Natural killer cell (primary cell): ENCODE data around the gene NCOR1. TPM values are rescaled to one million over a fixed set of nuclear protein-coding genes. Genes with fewer than 3 reads are reported as not detected.

Experiments used
- ATAC-seq, 3 donors: fragments of 150-1000 bp in 2 of 3; fragments of 200-7000 bp in 1 of 3; cut with Tn5 transposase; 1 replicate in 1 of 3; 2 replicates in 2 of 3; pipeline ENCODE4 v1.10.0; 2021; ENCODE audit warnings: mild to moderate bottlenecking in 2 of 3, moderate library complexity in 2 of 3
- DNase-seq, 2 donors: peaks; one replicate each; pipeline versions ENCODE4 v3.0.0 to v3.0.0-alpha.2; 2013 to 2021; ENCODE audit warnings: mixed read lengths in 1 of 2
- H3K27ac ChIP-seq: one replicate; pipeline ENCODE4 v1.5.1; 2013; ENCODE audit warnings: mild to moderate bottlenecking, low read length
- H3K27me3 ChIP-seq: one replicate; pipeline ENCODE4 v1.6.1; 2013; ENCODE audit warnings: low read length; ENCODE audit not compliant: control insufficient read depth, insufficient read depth
- H3K36me3 ChIP-seq: one replicate; pipeline ENCODE4 v1.6.1; 2013; ENCODE audit warnings: low read length; ENCODE audit not compliant: control insufficient read depth, insufficient read depth
- H3K4me1 ChIP-seq: one replicate; pipeline ENCODE4 v1.6.1; 2013; ENCODE audit warnings: low read length; ENCODE audit not compliant: control insufficient read depth, insufficient read depth
- H3K4me3 ChIP-seq: one replicate; pipeline ENCODE4 v1.5.1; 2013; ENCODE audit warnings: low read length
- H3K9me3 ChIP-seq: one replicate; pipeline ENCODE4 v1.6.1; 2013; ENCODE audit warnings: low read length; ENCODE audit not compliant: control insufficient read depth, insufficient read depth
- H3K27ac Mint-ChIP-seq, 2 donors: one replicate each; pipeline ENCODE4 v1.8.0; 2022; ENCODE audit warnings: mild to moderate bottlenecking in 2 of 2, mixed read lengths in 2 of 2, moderate library complexity in 1 of 2
- H3K27me3 Mint-ChIP-seq, 2 donors: one replicate each; pipeline ENCODE4 v1.8.0; 2022; ENCODE audit warnings: low read depth in 2 of 2, mixed read lengths in 2 of 2
- H3K36me3 Mint-ChIP-seq: one replicate; pipeline ENCODE4 v1.8.0; 2022; ENCODE audit warnings: mixed read lengths
- H3K4me1 Mint-ChIP-seq, 2 donors: one replicate each; pipeline ENCODE4 v1.8.0; 2022; ENCODE audit warnings: mixed read lengths in 2 of 2
- H3K4me3 Mint-ChIP-seq: one replicate; pipeline ENCODE4 v1.8.0; 2022; ENCODE audit warnings: mild to moderate bottlenecking, moderate library complexity, mixed read lengths
- H3K9me3 Mint-ChIP-seq, 2 donors: one replicate each; pipeline ENCODE4 v1.8.0; 2022; ENCODE audit warnings: mixed read lengths in 2 of 2
- WGBS: methylation state at CpG from one replicate; pipeline ENCODE4 v1.1.7; 2013; ENCODE audit warnings: missing lambda C conversion rate; ENCODE audit not compliant: insufficient coverage; 5-methylcytosine and 5-hydroxymethylcytosine counted together
- intact Hi-C: fragments of 100-400 bp; cut with micrococcal nuclease; formaldehyde crosslinking; loops from one replicate; pipeline ENCODE4 v1.14.2; 2022
- total RNA-seq, 4 donors: library from RNA; stranded (reverse); fragments of 120-200 nt in 1 of 4; gene quantifications; one replicate each; pipeline versions ENCODE4 v1.2.3 to v1.2.4, GENCODE V29; 2013 to 2022
- TF ChIP-seq, protein P1 (sequence below): fragments of 200-600 bp; IDR thresholded peaks from one replicate; pipeline ENCODE4 v1.8.0; 2022; ENCODE audit warnings: antibody characterized with exemption

The NCOR1 gene
- total RNA-seq, 3 donors from 2014 or later (not counting 1 experiment from before 2014, with no cell fraction given): 195 to 238 (median 238) TPM

DNA sequence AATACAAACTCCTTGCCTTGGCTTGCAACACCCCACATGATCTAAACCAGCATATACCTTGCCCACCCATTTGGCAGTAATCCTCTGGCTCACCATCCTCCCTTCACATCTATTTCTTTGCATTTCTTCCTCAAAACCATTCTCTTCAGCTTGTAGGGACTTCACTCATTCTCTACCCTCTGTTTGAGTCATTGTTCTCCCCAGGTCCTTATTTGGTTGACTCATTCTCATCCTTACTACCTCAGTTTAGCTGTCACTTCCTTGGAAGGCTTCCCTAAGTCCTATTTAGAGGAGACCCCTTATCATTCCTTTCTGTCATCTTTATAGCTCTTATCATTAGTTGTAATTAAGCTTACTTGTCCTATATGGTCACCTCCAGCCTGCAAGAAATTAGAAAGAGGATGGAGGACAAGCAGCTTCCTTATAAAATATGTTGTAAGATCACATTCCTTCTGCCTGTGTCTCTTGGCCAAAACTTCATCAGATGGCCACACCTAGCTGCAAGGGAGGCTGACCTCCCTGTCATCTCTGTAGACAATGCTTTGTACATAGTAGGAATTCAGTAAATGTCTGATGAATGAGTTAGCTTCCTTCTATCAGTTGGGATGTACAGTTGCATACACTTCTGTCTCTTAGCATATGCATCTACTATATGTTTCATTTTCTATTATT, 214.0 kb downstream of the NCOR1 start:
- intact Hi-C loops: no loop called here
- Histone ChIP-seq H3K9me3 (no peaks in the 10 kb centered on the region), H3K27me3 (no peaks in the 10 kb centered on the region), H3K36me3 (peaks cover 42% of the 10 kb centered on the region), H3K4me1 (peaks cover 17% of the 10 kb centered on the region), H3K27ac (no peak overlapping the region), H3K4me3 (no peak overlapping the region)
- no peaks in the 10 kb centered on the region for H3K27me3 Mint-ChIP-seq
- DNase-seq: no peak
- peaks cover 3% of the 10 kb centered on the region for H3K36me3 Mint-ChIP-seq
- peaks cover 19 to 30% of the 10 kb centered on the region in 2 donors for H3K4me1 Mint-ChIP-seq
- no peak for ATAC-seq
- no peaks in the 10 kb centered on the region for H3K9me3 Mint-ChIP-seq
- TF ChIP-seq, protein P1, sequence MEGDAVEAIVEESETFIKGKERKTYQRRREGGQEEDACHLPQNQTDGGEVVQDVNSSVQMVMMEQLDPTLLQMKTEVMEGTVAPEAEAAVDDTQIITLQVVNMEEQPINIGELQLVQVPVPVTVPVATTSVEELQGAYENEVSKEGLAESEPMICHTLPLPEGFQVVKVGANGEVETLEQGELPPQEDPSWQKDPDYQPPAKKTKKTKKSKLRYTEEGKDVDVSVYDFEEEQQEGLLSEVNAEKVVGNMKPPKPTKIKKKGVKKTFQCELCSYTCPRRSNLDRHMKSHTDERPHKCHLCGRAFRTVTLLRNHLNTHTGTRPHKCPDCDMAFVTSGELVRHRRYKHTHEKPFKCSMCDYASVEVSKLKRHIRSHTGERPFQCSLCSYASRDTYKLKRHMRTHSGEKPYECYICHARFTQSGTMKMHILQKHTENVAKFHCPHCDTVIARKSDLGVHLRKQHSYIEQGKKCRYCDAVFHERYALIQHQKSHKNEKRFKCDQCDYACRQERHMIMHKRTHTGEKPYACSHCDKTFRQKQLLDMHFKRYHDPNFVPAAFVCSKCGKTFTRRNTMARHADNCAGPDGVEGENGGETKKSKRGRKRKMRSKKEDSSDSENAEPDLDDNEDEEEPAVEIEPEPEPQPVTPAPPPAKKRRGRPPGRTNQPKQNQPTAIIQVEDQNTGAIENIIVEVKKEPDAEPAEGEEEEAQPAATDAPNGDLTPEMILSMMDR: no peak
- H3K27ac Mint-ChIP-seq: peak overlapping the region; percentile 75 to 83
- peak overlapping the region; percentile 85 for H3K4me3 Mint-ChIP-seq

GRCh38 chr17:15999974-16000827, 215.1 kb downstream of the NCOR1 start:
- no peaks in the 10 kb centered on the region for H3K9me3 Mint-ChIP-seq
- H3K4me1 Mint-ChIP-seq: peaks cover 19 to 30% of the 10 kb centered on the region in 2 donors
- Histone ChIP-seq H3K27ac (peak overlapping the region; percentile 88), H3K9me3 (no peaks in the 10 kb centered on the region), H3K36me3 (peaks cover 32% of the 10 kb centered on the region), H3K27me3 (no peaks in the 10 kb centered on the region), H3K4me1 (peaks cover 17% of the 10 kb centered on the region), H3K4me3 (peak overlapping the region; percentile 74)
- DNase-seq (peak in 1 of 2 donors; percentile 67), ATAC-seq (peak in 2 of 3 donors; percentile 27 to 38)
- peak overlapping the region; percentile 75 to 83 for H3K27ac Mint-ChIP-seq
- TF ChIP-seq, protein P1: no peak
- 1% methylated on average over 64 of the region's 64 CpGs for WGBS
- intact Hi-C loops: no loop called here
- H3K27me3 Mint-ChIP-seq: no peaks in the 10 kb centered on the region
- H3K4me3 Mint-ChIP-seq: peak overlapping the region; percentile 85
- H3K36me3 Mint-ChIP-seq: no peaks in the 10 kb centered on the region

DNA sequence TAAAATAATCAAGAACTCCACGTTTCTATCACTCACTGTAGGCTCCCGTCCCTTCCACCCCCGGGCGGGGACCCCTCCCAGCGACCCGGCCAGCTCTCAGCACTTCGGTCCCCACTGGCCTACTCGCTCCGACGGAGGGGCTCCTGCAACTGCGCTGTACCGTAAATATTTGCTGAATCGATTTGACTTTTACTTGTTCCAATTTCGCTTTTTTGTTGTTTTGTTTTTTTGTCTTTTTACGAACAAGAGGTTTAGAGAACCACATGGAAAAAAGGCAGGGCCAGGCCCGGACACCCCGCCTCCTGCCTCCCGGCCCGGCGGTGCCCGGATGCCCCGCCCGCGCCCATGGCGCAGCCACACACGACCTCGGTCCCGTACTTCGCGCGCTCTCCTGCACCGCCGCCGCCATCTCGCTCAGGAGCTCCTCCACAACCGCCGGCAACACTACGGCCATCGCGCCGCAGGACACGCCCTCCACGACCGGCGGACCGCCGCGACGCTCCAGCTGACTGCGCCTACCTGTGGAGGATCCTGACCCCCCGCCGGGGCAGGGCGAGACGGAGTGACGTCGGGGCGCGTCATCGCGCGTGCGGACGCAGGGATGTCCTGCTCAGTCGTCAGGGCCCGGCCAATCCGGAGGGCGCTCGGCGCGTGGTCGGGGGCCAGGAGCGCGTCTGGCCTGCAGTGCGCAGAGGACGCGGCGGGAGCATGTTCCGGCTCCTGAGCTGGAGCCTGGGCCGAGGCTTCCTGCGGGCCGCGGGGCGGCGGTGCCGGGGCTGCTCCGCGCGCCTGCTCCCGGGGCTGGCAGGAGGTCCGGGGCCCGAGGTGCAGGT, 216.0 kb downstream of the NCOR1 start, which contains the start of the genes TTC19 and ZSWIM7:
Gene TTC19 (plus strand): TSS at position 684 of the 833 bp plus-strand sequence. CDS start 25 bp downstream, at position 709.
Gene ZSWIM7 (minus strand): TSS at position 564 of the 833 bp plus-strand sequence. CDS start 110 bp downstream, at position 454.
- ATAC-seq: peak; percentile 87 to 94 (median 88)
- Histone ChIP-seq H3K27ac (peak within 1 kb of the TSS; percentile 88), H3K4me1 (peaks cover 17% of the 10 kb centered on the region), H3K36me3 (peaks cover 24% of the 10 kb centered on the region), H3K4me3 (peak within 1 kb of the TSS; percentile 74), H3K9me3 (no peaks in the 10 kb centered on the region), H3K27me3 (no peaks in the 10 kb centered on the region)
- Mint-ChIP-seq H3K27me3 (no peaks in the 10 kb centered on the region), H3K9me3 (no peaks in the 10 kb centered on the region), H3K4me3 (peak within 1 kb of the TSS; percentile 95), H3K36me3 (no peaks in the 10 kb centered on the region), H3K27ac (peak within 1 kb of the TSS; percentile 75 to 83), H3K4me1 (peaks cover 19 to 30% of the 10 kb centered on the region in 2 donors)
- peak; percentile 93 to 95 for DNase-seq
- TF ChIP-seq, protein P1: no peak
- intact Hi-C loops: no loop called here
- under 1% methylated on average over 91 of the region's 91 CpGs for WGBS
